Measurements from ENCODE around the gene BBX.
"Not testable (repeated sequence)": the region's sequence is repeated elsewhere in the genome, so short reads cannot be mapped to it uniquely, and the experiment has no call there.

The BBX gene

GRCh38 chr3:107796791-107797190, 274.0 kb downstream of the BBX start:
- no peak for DNase-seq (ENCODE audit: low read depth in 2 of 2)

- no peak for DNase-seq (ENCODE audit: low read depth in 2 of 2)
These were observed 274.8 kb downstream of the BBX start for GRCh38 chr3:107797586-107797985.

DNA sequence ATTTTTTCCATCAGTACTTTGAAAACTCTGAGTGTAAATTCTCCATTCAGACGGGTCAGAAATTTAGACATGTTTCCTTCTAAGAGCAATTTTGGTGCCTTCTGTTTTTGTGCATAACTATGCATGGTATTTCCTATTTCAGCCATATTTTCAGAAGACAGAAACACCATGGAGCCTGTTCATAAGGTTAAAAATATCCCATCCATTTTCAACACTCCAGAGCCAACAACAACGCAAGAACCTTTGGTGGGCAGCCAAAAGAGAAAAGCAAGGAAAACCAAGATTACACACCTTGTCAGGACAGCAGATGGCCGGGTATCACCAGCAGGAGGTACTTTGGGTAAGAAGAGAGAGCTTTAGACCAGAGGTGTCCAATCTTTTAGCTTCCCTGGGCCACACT, 275.6 kb downstream of the BBX start:
- DNase-seq (ENCODE audit: low read depth in 2 of 2), result no peak

GRCh38 chr3:107800710-107801109, 277.9 kb downstream of the BBX start:
- no peak for DNase-seq (ENCODE audit: low read depth in 2 of 2)

- no peak for DNase-seq (ENCODE audit: low read depth in 2 of 2)
These were observed 280.4 kb downstream of the BBX start for GRCh38 chr3:107803170-107803569.

GRCh38 chr3:107806021-107806420, 283.3 kb downstream of the BBX start:
- DNase-seq (ENCODE audit: low read depth in 2 of 2), result no peak

- no peak for DNase-seq (ENCODE audit: low read depth in 2 of 2)
These were observed 283.8 kb downstream of the BBX start for GRCh38 chr3:107806536-107806935.

DNA sequence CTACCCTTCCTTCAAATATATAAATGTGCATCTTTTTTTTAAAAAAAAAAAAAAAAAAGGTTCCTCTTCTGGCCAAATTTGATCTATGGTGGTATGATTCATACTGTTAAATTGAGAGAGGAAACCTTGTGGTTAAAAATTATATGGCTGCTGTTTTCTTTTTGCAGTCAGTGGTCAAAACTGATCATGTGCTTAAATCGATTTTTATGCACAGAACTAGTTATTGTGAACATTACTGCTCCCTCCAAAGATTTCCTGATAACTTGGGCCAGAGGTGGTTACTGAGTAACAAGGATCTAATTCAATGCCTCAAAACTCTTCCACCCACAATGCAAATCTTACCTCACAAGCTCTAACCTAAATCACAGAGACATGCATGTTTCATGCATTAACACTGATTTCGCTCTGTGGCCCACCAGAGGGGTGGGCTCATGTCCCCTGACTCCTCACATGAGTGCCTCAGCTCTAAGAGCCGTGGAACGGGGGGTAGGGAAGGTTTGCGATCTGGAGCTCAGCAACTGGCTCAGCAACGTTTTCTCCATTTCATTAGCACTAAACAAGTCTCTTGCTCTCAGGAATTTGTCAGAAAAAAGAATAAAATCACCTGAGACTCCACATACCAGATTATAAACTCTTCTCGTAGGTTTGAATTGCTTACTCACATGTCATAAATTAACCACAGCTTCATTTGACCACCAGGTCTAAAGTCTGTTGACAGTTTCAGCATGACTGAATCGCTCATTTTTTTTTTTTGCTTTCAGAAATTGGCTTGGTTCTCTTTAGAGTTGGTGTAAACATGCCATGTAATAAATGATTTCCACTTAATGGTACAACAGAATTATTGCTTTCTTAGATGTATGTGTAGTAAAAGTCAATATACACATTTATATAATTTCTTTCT, 287.7 kb downstream of the BBX start:
- no peak for DNase-seq (ENCODE audit: low read depth in 2 of 2)

DNA sequence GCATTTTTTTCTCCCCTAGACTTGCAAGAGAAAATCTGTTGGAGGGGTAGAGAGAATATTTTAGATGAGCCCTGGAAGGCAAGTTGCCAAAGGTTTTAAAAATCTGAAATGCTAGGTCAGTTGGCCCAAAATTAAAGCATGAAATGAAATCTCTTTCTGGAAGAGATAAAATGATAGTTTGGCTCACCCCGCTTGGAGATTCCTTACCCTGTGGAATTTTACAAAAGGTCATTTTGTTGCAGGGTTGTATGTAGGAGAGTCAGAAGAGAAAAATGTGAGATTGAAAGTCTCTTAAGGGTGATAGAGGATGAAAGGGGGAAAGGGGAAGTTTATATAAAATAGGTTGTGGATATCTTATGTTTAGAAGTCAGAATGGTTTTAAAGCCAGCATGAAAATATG, 290.3 kb downstream of the BBX start:
- no peak for DNase-seq (ENCODE audit: low read depth in 2 of 2)

- no peak for DNase-seq (ENCODE audit: low read depth in 2 of 2)
These were observed 293.3 kb downstream of the BBX start for GRCh38 chr3:107816107-107816506.

GRCh38 chr3:107817076-107817475, 294.3 kb downstream of the BBX start:
- no peak for DNase-seq (ENCODE audit: low read depth in 2 of 2)

DNA sequence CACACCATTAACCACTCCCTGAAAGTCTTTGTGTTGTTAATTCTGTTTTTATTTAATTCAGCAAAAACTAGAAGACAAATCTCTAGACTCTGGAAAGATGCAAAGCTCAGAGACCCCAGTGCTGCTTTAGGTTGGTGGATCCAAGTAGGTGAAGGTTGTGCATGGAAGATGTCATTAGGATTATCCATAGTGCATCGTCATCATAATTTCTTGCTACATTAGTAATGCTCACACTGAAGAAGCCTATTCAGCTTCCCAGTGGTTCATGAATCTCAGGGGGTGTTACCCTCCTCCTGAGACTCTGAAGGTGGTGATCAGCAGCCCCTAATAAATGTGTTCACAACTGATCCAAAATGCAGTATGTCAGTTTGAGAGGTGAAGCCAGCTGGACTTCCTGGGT, 295.3 kb downstream of the BBX start:
- DNase-seq (ENCODE audit: low read depth in 2 of 2), result no peak

- no peak for DNase-seq (ENCODE audit: low read depth in 2 of 2)
These were observed 296.9 kb downstream of the BBX start for GRCh38 chr3:107819656-107820055.

- DNase-seq (ENCODE audit: low read depth in 2 of 2), result no peak
These were observed 299.5 kb downstream of the BBX start for GRCh38 chr3:107822308-107822707.

DNA sequence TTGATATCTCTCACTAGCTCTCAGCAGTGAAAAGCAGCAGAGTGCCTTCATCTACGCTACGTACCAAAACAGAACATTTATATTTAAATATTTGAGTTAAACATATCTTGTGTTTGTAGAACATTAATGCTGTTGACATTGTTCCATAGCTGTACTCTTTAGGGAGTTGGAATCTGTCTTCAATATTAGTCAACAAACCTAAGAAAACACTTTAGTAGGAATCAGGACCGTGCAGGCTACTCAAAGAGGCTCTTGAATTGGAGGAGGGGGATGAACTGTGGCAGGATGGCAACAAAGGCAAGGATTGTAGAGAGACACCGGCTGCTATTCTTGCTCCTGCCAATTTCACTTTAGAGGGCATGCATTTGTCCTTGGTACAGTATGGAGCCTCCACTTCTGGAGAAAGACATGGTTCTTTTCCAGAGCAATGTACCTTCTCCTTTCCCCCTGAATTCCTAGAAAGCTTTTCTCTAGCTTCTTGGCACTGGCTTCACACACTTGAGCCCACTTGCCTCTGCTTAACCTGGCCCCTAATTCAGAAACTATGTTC, 302.1 kb downstream of the BBX start:
- DNase-seq (ENCODE audit: low read depth in 2 of 2), result no peak

GRCh38 chr3:107825556-107825955, 302.8 kb downstream of the BBX start:
- no peak for DNase-seq (ENCODE audit: low read depth in 2 of 2)

DNA sequence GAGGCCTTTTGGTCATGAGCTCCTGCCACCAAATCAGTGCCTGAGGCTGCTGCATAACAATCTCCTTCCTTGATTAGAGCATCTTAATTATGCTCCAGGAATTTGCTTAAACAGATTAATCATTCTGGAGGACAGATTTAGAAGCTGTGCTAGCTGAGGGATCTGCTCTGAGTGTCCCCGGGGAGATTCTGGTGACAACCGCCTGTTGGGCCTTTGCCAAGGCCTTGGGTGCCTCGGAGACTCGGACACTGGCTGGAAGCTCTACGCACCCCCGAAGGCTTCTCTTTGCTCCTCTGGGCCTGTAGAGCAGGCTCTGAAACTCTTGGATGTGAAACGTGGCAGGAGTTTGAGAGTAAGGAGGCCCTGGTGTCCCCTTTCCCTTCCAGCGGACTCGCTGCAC, 304.0 kb downstream of the BBX start:
- no peak for DNase-seq (ENCODE audit: low read depth in 2 of 2)

- DNase-seq (ENCODE audit: low read depth in 2 of 2), result no peak
These were observed 306.4 kb downstream of the BBX start for GRCh38 chr3:107829185-107829584.

DNA sequence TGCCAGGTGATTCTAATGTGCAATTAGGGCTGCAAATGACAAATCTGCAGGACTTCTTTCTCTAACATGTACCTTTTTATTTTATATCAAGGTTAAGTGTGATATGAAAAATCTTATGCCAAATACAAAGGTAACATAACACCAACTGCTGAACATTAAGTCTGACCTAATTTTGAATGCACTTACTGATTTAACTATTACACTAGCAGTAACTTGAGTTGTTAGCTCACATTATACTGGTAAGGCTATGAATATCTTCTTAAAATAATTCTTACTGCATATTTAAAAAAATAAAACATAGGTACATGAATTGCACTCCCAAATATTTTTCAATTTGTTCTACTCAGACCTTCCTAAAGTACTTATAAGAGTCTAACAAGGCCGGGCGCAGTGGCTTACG, 308.8 kb downstream of the BBX start:
- DNase-seq (ENCODE audit: low read depth in 2 of 2), result no peak

GRCh38 chr3:107833043-107833442, 310.3 kb downstream of the BBX start:
- no peak for DNase-seq (ENCODE audit: low read depth in 2 of 2)

- DNase-seq (ENCODE audit: low read depth in 2 of 2), result no peak
These were observed 311.1 kb downstream of the BBX start for GRCh38 chr3:107833722-107834416.

GRCh38 chr3:107835001-107835400, 312.2 kb downstream of the BBX start:
- DNase-seq (ENCODE audit: low read depth in 2 of 2), result not testable (repeated sequence)
